ENCODE data around the gene DDAH1. TPM values are rescaled to one million over a fixed set of nuclear protein-coding genes. Genes with fewer than 3 reads are reported as not detected.

DDAH1 gene
- total RNA-seq, 1 donor from 2014 or later = 5.4 TPM

GRCh38 chr1:85340427-85340826 lies 124.5 kb downstream of the DDAH1 start:
- DNase-seq = no peak
- Mint-ChIP-seq H3K36me3 (ENCODE audit: unreplicated experiment) (no peaks in the 10 kb centered on the region), H3K27ac (ENCODE audit: unreplicated experiment) (no peak overlapping the region), H3K9me3 (ENCODE audit: unreplicated experiment) (no peaks in the 10 kb centered on the region), H3K4me1 (ENCODE audit: low read depth, unreplicated experiment) (no peaks in the 10 kb centered on the region), H3K4me3 (ENCODE audit: unreplicated experiment) (no peak overlapping the region), H3K27me3 (ENCODE audit: unreplicated experiment) (no peaks in the 10 kb centered on the region)
- no peak for TF ChIP-seq CTCF (IDR thresholded peaks at IDR 0.05; ENCODE audit: partially characterized antibody, unreplicated experiment)

GRCh38 chr1:85339656-85340399 lies 125.1 kb downstream of the DDAH1 start:
- Mint-ChIP-seq H3K27me3 (ENCODE audit: unreplicated experiment) (no peaks in the 10 kb centered on the region), H3K36me3 (ENCODE audit: unreplicated experiment) (no peaks in the 10 kb centered on the region), H3K9me3 (ENCODE audit: unreplicated experiment) (no peaks in the 10 kb centered on the region), H3K27ac (ENCODE audit: unreplicated experiment) (no peak overlapping the region), H3K4me1 (ENCODE audit: low read depth, unreplicated experiment) (no peaks in the 10 kb centered on the region), H3K4me3 (ENCODE audit: unreplicated experiment) (no peak overlapping the region)
- no peak for TF ChIP-seq CTCF (IDR thresholded peaks at IDR 0.05; ENCODE audit: partially characterized antibody, unreplicated experiment)
- DNase-seq = no peak

GRCh38 chr1:85339089-85339488 lies 125.9 kb downstream of the DDAH1 start:
- no peaks in the 10 kb centered on the region for H3K36me3 Mint-ChIP-seq (ENCODE audit: unreplicated experiment)
- H3K4me3 Mint-ChIP-seq (ENCODE audit: unreplicated experiment) = no peak overlapping the region
- no peak overlapping the region for H3K27ac Mint-ChIP-seq (ENCODE audit: unreplicated experiment)
- H3K4me1 Mint-ChIP-seq (ENCODE audit: low read depth, unreplicated experiment) = no peaks in the 10 kb centered on the region
- no peak for TF ChIP-seq CTCF (IDR thresholded peaks at IDR 0.05; ENCODE audit: partially characterized antibody, unreplicated experiment)
- no peak for DNase-seq
- H3K27me3 Mint-ChIP-seq (ENCODE audit: unreplicated experiment) = no peaks in the 10 kb centered on the region
- no peaks in the 10 kb centered on the region for H3K9me3 Mint-ChIP-seq (ENCODE audit: unreplicated experiment)

- DNase-seq = no peak
- Mint-ChIP-seq H3K36me3 (ENCODE audit: unreplicated experiment) (no peaks in the 10 kb centered on the region), H3K27me3 (ENCODE audit: unreplicated experiment) (no peaks in the 10 kb centered on the region), H3K4me3 (ENCODE audit: unreplicated experiment) (no peak overlapping the region), H3K4me1 (ENCODE audit: low read depth, unreplicated experiment) (no peaks in the 10 kb centered on the region), H3K9me3 (ENCODE audit: unreplicated experiment) (peaks cover 5% of the 10 kb centered on the region), H3K27ac (ENCODE audit: unreplicated experiment) (no peak overlapping the region)
- no peak for TF ChIP-seq CTCF (IDR thresholded peaks at IDR 0.05; ENCODE audit: partially characterized antibody, unreplicated experiment)
Measured at GRCh38 chr1:85334962-85335361, 130.0 kb downstream of the DDAH1 start.

GRCh38 chr1:85333186-85333585 lies 131.8 kb downstream of the DDAH1 start:
- no peaks in the 10 kb centered on the region for H3K4me1 Mint-ChIP-seq (ENCODE audit: low read depth, unreplicated experiment)
- no peak overlapping the region for H3K27ac Mint-ChIP-seq (ENCODE audit: unreplicated experiment)
- H3K4me3 Mint-ChIP-seq (ENCODE audit: unreplicated experiment) = no peak overlapping the region
- peaks cover 5% of the 10 kb centered on the region for H3K9me3 Mint-ChIP-seq (ENCODE audit: unreplicated experiment)
- no peaks in the 10 kb centered on the region for H3K36me3 Mint-ChIP-seq (ENCODE audit: unreplicated experiment)
- DNase-seq = no peak
- TF ChIP-seq CTCF (IDR thresholded peaks at IDR 0.05; ENCODE audit: partially characterized antibody, unreplicated experiment) = no peak
- H3K27me3 Mint-ChIP-seq (ENCODE audit: unreplicated experiment) = no peaks in the 10 kb centered on the region
